IMR-90 (cell line): ENCODE results near the gene SLC16A2. TPM values are rescaled to one million over a fixed set of nuclear protein-coding genes. Genes with fewer than 3 reads are reported as not detected.
A peak's percentile ranks its signal among the peaks of the same experiment; 100 is the strongest.

Experiments used
- ATAC-seq: fragments of 200-7000 bp; cut with Tn5 transposase; 2 replicates; pipeline ENCODE4 v1.9.1; 2020; ENCODE audit warnings: low read depth, mild to moderate bottlenecking, moderate library complexity
- BruUV-seq: library from RNA; stranded (reverse); fragments of 400-500 nt; replicated peaks from 2 replicates; lab custom pipeline; 2021; lab: Mats Ljungman, UMichigan
- CTCF ChIA-PET: fragments of 300-600 bp; formaldehyde crosslinking; extraction: SDS; loops from one replicate; lab custom pipeline; 2021; ENCODE audit warnings: antibody characterized with exemption; lab: Yijun Ruan, JAX
- POLR2A ChIA-PET: fragments of 300-600 bp; sonication (Branson Sonifier 250); formaldehyde crosslinking; loops from one replicate; lab custom pipeline; 2022; ENCODE audit warnings: antibody characterized with exemption; ENCODE audit not compliant: unreplicated experiment; lab: Charles Lee
- DNase-seq: peaks from one replicate; pipeline ENCODE4 v3.0.0; 2013
- H2AFZ ChIP-seq: replicated peaks from 2 replicates; pipeline ENCODE3; 2013; ENCODE audit warnings: low read length, mild to moderate bottlenecking; ENCODE audit not compliant: poor library complexity
- H2AK5ac ChIP-seq: 2 replicates; pipeline ENCODE4 v1.6.1; 2013; ENCODE audit warnings: low read depth, low read length, inconsistent platforms
- H2AK9ac ChIP-seq: replicated peaks from 2 replicates; pipeline ENCODE3; 2013; ENCODE audit warnings: mild to moderate bottlenecking, low read depth, low read length, moderate library complexity; ENCODE audit not compliant: poor library complexity
- H2BK120ac ChIP-seq: 2 replicates; pipeline ENCODE4 v1.6.1; 2013; ENCODE audit warnings: low read depth, low read length, inconsistent platforms
- H2BK15ac ChIP-seq: 3 replicates; pipeline ENCODE4 v1.6.1; 2013; ENCODE audit warnings: low read depth, low read length, inconsistent platforms
- H2BK20ac ChIP-seq: 2 replicates; pipeline ENCODE4 v1.6.1; 2013; ENCODE audit warnings: low read depth, mild to moderate bottlenecking, inconsistent platforms, low read length, moderate library complexity
- H2BK5ac ChIP-seq: 2 replicates; pipeline ENCODE4 v1.6.1; 2013; ENCODE audit warnings: mild to moderate bottlenecking, low read depth, low read length, inconsistent platforms; ENCODE audit not compliant: poor library complexity, severe bottlenecking
- H3K14ac ChIP-seq: replicated peaks from 2 replicates; pipeline ENCODE4 v1.6.1; 2013; ENCODE audit warnings: low read depth, low read length, inconsistent platforms
- H3K18ac ChIP-seq: 2 replicates; pipeline ENCODE4 v1.6.1; 2013; ENCODE audit warnings: low read depth, low read length, control low read depth
- H3K23ac ChIP-seq: 2 replicates; pipeline ENCODE4 v1.6.1; 2013; ENCODE audit warnings: low read depth, low read length, inconsistent platforms
- H3K27ac ChIP-seq: 2 replicates; pipeline ENCODE4 v1.5.1; 2013; ENCODE audit warnings: mild to moderate bottlenecking, control low read depth, low read length; ENCODE audit not compliant: insufficient read depth
- H3K27me3 ChIP-seq: 2 replicates; pipeline ENCODE4 v1.6.1; 2013; ENCODE audit warnings: low read length; ENCODE audit not compliant: control insufficient read depth, insufficient read depth
- H3K36me3 ChIP-seq: 2 replicates; pipeline ENCODE4 v1.6.1; 2013; ENCODE audit warnings: low read length, mixed read lengths; ENCODE audit not compliant: control insufficient read depth, insufficient read depth
- H3K4ac ChIP-seq: 2 replicates; pipeline ENCODE4 v1.6.1; 2013; ENCODE audit warnings: low read depth, low read length, inconsistent platforms
- H3K4me1 ChIP-seq: 2 replicates; pipeline ENCODE4 v1.6.1; 2013; ENCODE audit warnings: low read length, mixed read lengths; ENCODE audit not compliant: control insufficient read depth, insufficient read depth
- H3K4me2 ChIP-seq: 2 replicates; pipeline ENCODE4 v1.6.1; 2013; ENCODE audit warnings: low read depth, mild to moderate bottlenecking, control low read depth, low read length, moderate library complexity
- H3K4me3 ChIP-seq: 2 replicates; pipeline ENCODE4 v1.5.1; 2013; ENCODE audit warnings: low read depth, mild to moderate bottlenecking, control low read depth, low read length, moderate library complexity; ENCODE audit not compliant: insufficient read depth
- H3K56ac ChIP-seq: 2 replicates; pipeline ENCODE4 v1.6.1; 2013; ENCODE audit warnings: low read length, inconsistent platforms; ENCODE audit not compliant: insufficient read depth; ENCODE audit errors: extremely low read depth
- H3K79me1 ChIP-seq, 2 experiments: 2 replicates each; pipeline ENCODE4 v1.6.1; 2013; ENCODE audit warnings: low read length in 2 of 2, inconsistent platforms in 1 of 2, low read depth in 1 of 2
- H3K9ac ChIP-seq: 2 replicates; pipeline ENCODE4 v1.6.1; 2013; ENCODE audit warnings: low read depth, low read length, control low read depth
- H3K9me1 ChIP-seq: 2 replicates; pipeline ENCODE4 v1.6.1; 2013; ENCODE audit warnings: low read length, inconsistent platforms; ENCODE audit not compliant: insufficient read depth
- H3K9me3 ChIP-seq: 2 replicates; pipeline ENCODE4 v1.6.1; 2013; ENCODE audit warnings: low read length; ENCODE audit not compliant: control insufficient read depth, insufficient read depth
- H4K20me1 ChIP-seq: 2 replicates; pipeline ENCODE4 v1.6.1; 2013; ENCODE audit warnings: low read length, inconsistent platforms; ENCODE audit not compliant: insufficient read depth
- H4K5ac ChIP-seq: 2 replicates; pipeline ENCODE4 v1.6.1; 2013; ENCODE audit warnings: mild to moderate bottlenecking, low read depth, low read length, control low read depth
- H4K8ac ChIP-seq, 2 experiments: 2 replicates each; pipeline ENCODE4 v1.6.1; 2013; ENCODE audit warnings: low read depth in 2 of 2, low read length in 2 of 2, control low read depth in 1 of 2, inconsistent platforms in 1 of 2
- H4K91ac ChIP-seq: 2 replicates; pipeline ENCODE4 v1.6.1; 2013; ENCODE audit warnings: low read depth, low read length, inconsistent platforms; ENCODE audit not compliant: insufficient read depth
- BHLHE40 ChIP-seq: fragments of 150-350 bp; IDR thresholded peaks from 2 replicates; pipeline ENCODE4 v1.6.1; 2016; ENCODE audit warnings: mild to moderate bottlenecking, low read depth, low read length
- CEBPB ChIP-seq: IDR thresholded peaks from 2 replicates; pipeline ENCODE4 v1.6.1; 2012; ENCODE audit warnings: low read depth, low read length, improper control_type of control experiment
- CHD1 ChIP-seq: IDR thresholded peaks from 2 replicates; pipeline ENCODE4 v1.6.1; 2012; ENCODE audit warnings: low read depth, low read length, improper control_type of control experiment
- CTCF ChIP-seq: conservative IDR thresholded peaks from 2 replicates; pipeline ENCODE4 v1.5.1; 2012; ENCODE audit warnings: mild to moderate bottlenecking, low read depth, low read length, improper control_type of control experiment
- FOS ChIP-seq: fragments of 150-350 bp; IDR thresholded peaks from 2 replicates; pipeline ENCODE4 v1.6.1; 2016; ENCODE audit warnings: low read depth, low read length
- MAFK ChIP-seq: IDR thresholded peaks from 2 replicates; pipeline ENCODE4 v1.6.1; 2012; ENCODE audit warnings: low read depth, low read length, improper control_type of control experiment
- MAZ ChIP-seq: IDR thresholded peaks from 2 replicates; pipeline ENCODE4 v1.6.1; 2012; ENCODE audit warnings: low read depth, mild to moderate bottlenecking, low read length, improper control_type of control experiment, moderate library complexity, borderline replicate concordance
- MXI1 ChIP-seq: IDR thresholded peaks from 2 replicates; pipeline ENCODE4 v1.6.1; 2012; ENCODE audit warnings: low read depth, mild to moderate bottlenecking, low read length, moderate library complexity, borderline replicate concordance
- NFE2L2 ChIP-seq: fragments of 150-350 bp; IDR thresholded peaks from 2 replicates; pipeline ENCODE4 v1.6.1; 2016; ENCODE audit warnings: low read depth, mild to moderate bottlenecking, low read length
- RAD21 ChIP-seq: IDR thresholded peaks from 2 replicates; pipeline ENCODE4 v1.6.1; 2012; ENCODE audit warnings: low read length, improper control_type of control experiment
- RFX5 ChIP-seq: IDR thresholded peaks from 2 replicates; pipeline ENCODE4 v1.8.0; 2012; ENCODE audit warnings: low read depth, mild to moderate bottlenecking, low read length, moderate library complexity
- SMC3 ChIP-seq: fragments of 150-350 bp; IDR thresholded peaks from 2 replicates; pipeline ENCODE4 v1.6.1; 2016; ENCODE audit warnings: low read depth, mild to moderate bottlenecking, antibody characterized with exemption, low read length, moderate library complexity
- dilution Hi-C: fragments of 300-500 bp; cut with HindIII; formaldehyde crosslinking; loops from one replicate; pipeline ENCODE4 v1.14.3; 2018; ENCODE audit warnings: low sequenced_read_pairs; ENCODE audit not compliant: unreplicated experiment
- in situ Hi-C: fragments of 300-500 bp; cut with MboI; formaldehyde crosslinking; loops from 3 replicates; pipeline ENCODE4 v1.14.3; 2019; ENCODE audit warnings: low sequenced_read_pairs, inconsistent platforms, mixed read lengths
- intact Hi-C: fragments of 100-400 bp; cut with micrococcal nuclease; formaldehyde crosslinking; loops from 2 replicates; pipeline ENCODE4 v1.10.0; 2022
- polyA plus RNA-seq, 3 experiments: library from polyadenylated mRNA; depleted of rRNA; stranded (reverse); fragments of >200 nt; gene quantifications; 2 replicates each; pipeline ENCODE4 v1.2.3, GENCODE V29; 2012; ENCODE audit warnings: low replicate concordance in 1 of 3
- total RNA-seq: library from RNA; depleted of rRNA; stranded (reverse); fragments of >200 nt; gene quantifications from 2 replicates; pipeline ENCODE4 v1.2.3, GENCODE V29; 2012
- TF ChIP-seq, protein P1 (sequence below): fragments of 150-350 bp; IDR thresholded peaks from 2 replicates; pipeline ENCODE4 v1.6.1; 2017; ENCODE audit warnings: mild to moderate bottlenecking, antibody characterized with exemption, low read length, low read depth

SLC16A2 gene
- total and polyA plus RNA-seq, 2 of the 4 experiments (the other 2 are of a cell fraction): 6.1 to 23.8 TPM

DNA sequence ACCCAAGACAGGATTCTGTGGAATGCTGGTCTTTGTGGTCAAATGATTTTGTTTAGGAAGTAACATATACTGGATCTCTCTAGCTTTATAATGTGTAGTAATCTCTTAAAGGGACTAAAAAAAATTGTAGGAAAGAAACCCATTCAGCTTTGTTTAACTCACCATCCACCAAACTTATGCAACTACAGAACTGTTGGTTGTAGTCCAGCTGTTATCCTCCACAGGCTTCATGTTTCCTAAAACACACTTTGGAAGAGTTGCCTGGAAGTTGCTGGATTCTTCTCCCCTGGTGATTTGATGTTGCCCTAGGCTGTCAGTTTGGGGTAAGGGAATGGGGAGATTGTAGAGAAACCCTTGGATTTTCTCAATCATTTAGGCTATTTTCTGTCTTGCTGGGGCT, 103.8 kb downstream of the SLC16A2 start:
- Histone ChIP-seq H3K9me1 (peaks cover 5% of the 10 kb centered on the region; the same call in 1 of the 2 replicates), H3K27me3 (peaks cover 2% of the 10 kb centered on the region; the same call in 1 of the 2 replicates), H4K20me1 (no peaks in the 10 kb centered on the region), H3K4me1 (peaks cover 9% of the 10 kb centered on the region), H3K9ac (no peak overlapping the region), H2AK9ac (no peak overlapping the region), H2BK15ac (no peak overlapping the region), H2AK5ac (no peak overlapping the region), H2BK20ac (no peak overlapping the region), H3K4ac (no peak overlapping the region), H4K5ac (no peak overlapping the region), H3K36me3 (no peaks in the 10 kb centered on the region), H3K9me3 (no peaks in the 10 kb centered on the region), H3K79me1 (no peaks in the 10 kb centered on the region), H3K27ac (peak overlapping the region; percentile 29; the same call in 1 of the 2 replicates), H3K18ac (no peak overlapping the region), H3K14ac (no peak overlapping the region), H2BK120ac (no peak overlapping the region), H4K8ac (no peak overlapping the region), H4K91ac (no peak overlapping the region), H2BK5ac (no peak overlapping the region), H3K56ac (no peak overlapping the region), H2AFZ (no peak overlapping the region), H3K23ac (no peak overlapping the region), H3K4me2 (no peak overlapping the region; the same call in 1 of the 2 replicates), H3K4me3 (no peak overlapping the region)
- in situ Hi-C loops: no loop called here
- DNase-seq (peak; percentile 45), ATAC-seq (peak; percentile 43)
- TF ChIP-seq BHLHE40: no peak
- TF ChIP-seq, protein P1, sequence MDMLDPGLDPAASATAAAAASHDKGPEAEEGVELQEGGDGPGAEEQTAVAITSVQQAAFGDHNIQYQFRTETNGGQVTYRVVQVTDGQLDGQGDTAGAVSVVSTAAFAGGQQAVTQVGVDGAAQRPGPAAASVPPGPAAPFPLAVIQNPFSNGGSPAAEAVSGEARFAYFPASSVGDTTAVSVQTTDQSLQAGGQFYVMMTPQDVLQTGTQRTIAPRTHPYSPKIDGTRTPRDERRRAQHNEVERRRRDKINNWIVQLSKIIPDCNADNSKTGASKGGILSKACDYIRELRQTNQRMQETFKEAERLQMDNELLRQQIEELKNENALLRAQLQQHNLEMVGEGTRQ: no peak
- TF ChIP-seq MAFK: no peak
- no peak for TF ChIP-seq CTCF
- TF ChIP-seq MAZ: no peak
- no peak for TF ChIP-seq RAD21
- TF ChIP-seq SMC3: no peak
- no peak for TF ChIP-seq CHD1
- TF ChIP-seq FOS: no peak
- no peak for TF ChIP-seq RFX5
- TF ChIP-seq MXI1: no peak
- TF ChIP-seq NFE2L2: no peak
- no peak for TF ChIP-seq CEBPB
- BruUV-seq: no TSS peak
- ChIA-PET POLR2A (no interaction called here), CTCF (interaction anchor here (1.2 kb wide), 1 partner anchor 10 kb away, joined by 4 read pairs; no protein-coding TSS in a partner anchor)
- intact Hi-C loops: no loop called here
- dilution Hi-C loops: no loop called here
